ENCODE results near the gene NSUN7.

NSUN7 gene

DNA sequence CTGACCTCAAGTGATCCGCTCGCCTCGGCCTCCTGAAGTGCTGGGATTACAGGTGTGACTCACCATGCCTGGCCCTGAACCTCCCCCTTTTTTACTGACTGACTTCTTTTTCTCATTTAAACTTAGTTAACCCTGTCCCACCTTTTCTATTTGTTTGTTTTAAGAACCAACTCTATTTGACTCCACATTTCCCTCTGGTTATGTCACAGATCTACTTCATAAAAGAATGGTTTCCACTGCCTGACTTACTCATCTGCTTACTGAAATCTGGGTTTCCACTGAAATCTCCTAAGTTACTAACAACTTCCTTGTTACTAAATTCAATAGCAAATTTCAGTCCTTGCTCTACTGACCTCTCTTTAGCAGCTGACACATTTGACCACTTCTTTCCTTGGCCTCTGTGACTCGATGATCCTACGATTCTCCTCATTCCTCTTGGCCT lies 28.0 kb upstream of the NSUN7 start:
- no peaks in the 10 kb centered on the region for H3K4me1 ChIP-seq (ENCODE audit: control insufficient read depth, low read depth, low read length)

DNA sequence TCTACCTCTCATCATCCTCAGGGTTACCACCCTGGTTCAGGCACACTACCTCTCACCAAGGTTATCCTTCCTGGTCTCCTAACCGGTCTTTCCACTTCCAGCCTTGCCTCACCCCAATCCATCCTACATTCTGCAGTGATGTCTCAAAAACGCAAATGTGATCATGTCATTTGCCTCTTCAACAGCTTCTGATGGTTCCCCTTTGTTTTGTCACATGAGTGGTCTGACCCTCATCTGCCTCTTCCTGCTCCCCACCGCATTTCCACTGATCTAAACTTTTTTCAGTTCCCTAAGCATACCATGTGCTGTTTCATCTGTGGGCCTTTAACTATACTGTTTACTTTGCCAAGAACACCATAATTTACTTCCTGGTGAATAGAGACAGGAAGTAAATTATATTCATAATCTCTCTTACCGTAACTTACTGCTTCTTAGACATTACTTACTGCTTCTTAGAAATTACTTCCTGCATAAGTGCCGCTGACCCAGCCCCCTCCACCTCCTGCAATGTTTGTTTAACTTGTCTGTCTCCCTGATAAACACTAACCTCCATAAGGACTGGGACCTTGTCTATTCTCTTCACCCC lies 27.1 kb upstream of the NSUN7 start:
- no peak overlapping the region for H3K18ac ChIP-seq (ENCODE audit: low read length)
- DNase-seq = no peak
- H3K27me3 ChIP-seq (ENCODE audit: insufficient read depth, low read length, poor library complexity) = no peaks in the 10 kb centered on the region
- H3K56ac ChIP-seq (ENCODE audit: low read length) = no peak overlapping the region
- H3K4me2 ChIP-seq (ENCODE audit: low read length) = no peak overlapping the region
- no peak overlapping the region for H3K9ac ChIP-seq (ENCODE audit: low read length)
- no peak overlapping the region for H2BK5ac ChIP-seq (ENCODE audit: low read length)
- H3K79me2 ChIP-seq (ENCODE audit: control insufficient read depth, insufficient read depth, low read length) = no peaks in the 10 kb centered on the region
- no CpG with 5 or more reads among the region's 5 CpGs for WGBS (ENCODE audit: extremely low coverage, insufficient coverage, low lambda C conversion rate)
- H3K4me1 ChIP-seq (ENCODE audit: control insufficient read depth, low read depth, low read length) = no peaks in the 10 kb centered on the region
- no peak overlapping the region for H3K4ac ChIP-seq (ENCODE audit: low read depth, low read length)
- no peak overlapping the region for H2BK15ac ChIP-seq (replicated peaks; ENCODE audit: low read depth)
- H2BK120ac ChIP-seq (ENCODE audit: low read depth, low read length) = no peak overlapping the region
- no peak overlapping the region for H2AK5ac ChIP-seq (ENCODE audit: low read length)
- H3K36me3 ChIP-seq (ENCODE audit: control insufficient read depth, insufficient read depth, low read length) = no peaks in the 10 kb centered on the region
- H3K4me3 ChIP-seq (ENCODE audit: low read length) = no peak overlapping the region
- H4K5ac ChIP-seq (ENCODE audit: low read length) = no peak overlapping the region
- H4K8ac ChIP-seq (ENCODE audit: low read depth, low read length) = no peak overlapping the region
- no peak overlapping the region for H3K27ac ChIP-seq (ENCODE audit: low read depth, low read length)
- no peaks in the 10 kb centered on the region for H3K79me1 ChIP-seq (ENCODE audit: low read length)
- no peak overlapping the region for H3K23ac ChIP-seq (ENCODE audit: low read length)

More for the DNA sequence above, 28.0 kb upstream of the NSUN7 start:
- no peak overlapping the region for H3K27ac ChIP-seq (ENCODE audit: low read depth, low read length)
- H3K79me2 ChIP-seq (ENCODE audit: control insufficient read depth, insufficient read depth, low read length) = no peaks in the 10 kb centered on the region
- no peak overlapping the region for H3K4ac ChIP-seq (ENCODE audit: low read depth, low read length)
- H3K23ac ChIP-seq (ENCODE audit: low read length) = no peak overlapping the region
- H4K5ac ChIP-seq (ENCODE audit: low read length) = no peak overlapping the region
- H3K36me3 ChIP-seq (ENCODE audit: control insufficient read depth, insufficient read depth, low read length) = no peaks in the 10 kb centered on the region
- no peaks in the 10 kb centered on the region for H3K79me1 ChIP-seq (ENCODE audit: low read length)
- H3K27me3 ChIP-seq (ENCODE audit: insufficient read depth, low read length, poor library complexity) = no peaks in the 10 kb centered on the region
- H2AK5ac ChIP-seq (ENCODE audit: low read length) = no peak overlapping the region
- DNase-seq = no peak
- no peak overlapping the region for H3K56ac ChIP-seq (ENCODE audit: low read length)
- no peak overlapping the region for H3K18ac ChIP-seq (ENCODE audit: low read length)
- no peak overlapping the region for H3K4me3 ChIP-seq (ENCODE audit: low read length)
- H3K4me2 ChIP-seq (ENCODE audit: low read length) = no peak overlapping the region
- H2BK5ac ChIP-seq (ENCODE audit: low read length) = no peak overlapping the region
- no peak overlapping the region for H4K8ac ChIP-seq (ENCODE audit: low read depth, low read length)
- H2BK15ac ChIP-seq (replicated peaks; ENCODE audit: low read depth) = no peak overlapping the region
- no peak overlapping the region for H2BK120ac ChIP-seq (ENCODE audit: low read depth, low read length)
- no peak overlapping the region for H3K9ac ChIP-seq (ENCODE audit: low read length)
- WGBS (ENCODE audit: extremely low coverage, insufficient coverage, low lambda C conversion rate) = no CpG with 5 or more reads among the region's 5 CpGs

DNA sequence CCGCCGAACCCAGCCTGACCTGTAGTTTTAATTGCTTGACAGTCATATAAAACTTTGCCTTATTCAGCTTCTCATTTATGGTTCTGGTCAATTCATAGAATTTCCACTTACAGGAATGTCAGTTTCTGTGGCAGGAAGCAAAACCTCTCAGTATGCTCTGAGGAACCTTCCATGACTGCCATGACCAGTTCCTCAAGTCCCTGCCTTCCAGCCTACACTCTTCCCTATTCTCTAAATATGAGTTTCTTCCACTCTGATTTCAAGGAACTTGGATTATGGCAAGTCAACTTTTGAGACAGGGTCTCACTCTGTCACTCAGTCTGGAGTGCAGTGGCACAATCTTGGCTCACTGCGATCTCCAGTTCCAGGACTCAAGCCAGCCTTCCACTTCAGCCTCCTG lies 26.0 kb upstream of the NSUN7 start:
- Histone ChIP-seq H3K56ac (ENCODE audit: low read length) (no peak overlapping the region), H3K79me2 (ENCODE audit: control insufficient read depth, insufficient read depth, low read length) (no peaks in the 10 kb centered on the region), H3K79me1 (ENCODE audit: low read length) (no peaks in the 10 kb centered on the region), H4K8ac (ENCODE audit: low read depth, low read length) (no peak overlapping the region), H3K18ac (ENCODE audit: low read length) (no peak overlapping the region), H3K23ac (ENCODE audit: low read length) (no peak overlapping the region), H2BK5ac (ENCODE audit: low read length) (no peak overlapping the region), H2AK5ac (ENCODE audit: low read length) (no peak overlapping the region), H3K36me3 (ENCODE audit: control insufficient read depth, insufficient read depth, low read length) (no peaks in the 10 kb centered on the region), H3K4me3 (ENCODE audit: low read length) (no peak overlapping the region), H3K4ac (ENCODE audit: low read depth, low read length) (no peak overlapping the region), H3K4me1 (ENCODE audit: control insufficient read depth, low read depth, low read length) (no peaks in the 10 kb centered on the region), H2BK15ac (replicated peaks; ENCODE audit: low read depth) (no peak overlapping the region), H2BK120ac (ENCODE audit: low read depth, low read length) (no peak overlapping the region), H3K27me3 (ENCODE audit: insufficient read depth, low read length, poor library complexity) (no peaks in the 10 kb centered on the region), H3K9ac (ENCODE audit: low read length) (no peak overlapping the region), H4K5ac (ENCODE audit: low read length) (no peak overlapping the region), H3K27ac (ENCODE audit: low read depth, low read length) (no peak overlapping the region), H3K4me2 (ENCODE audit: low read length) (no peak overlapping the region)
- DNase-seq = no peak
- no CpG with 5 or more reads among the region's 3 CpGs for WGBS (ENCODE audit: extremely low coverage, insufficient coverage, low lambda C conversion rate)

DNA sequence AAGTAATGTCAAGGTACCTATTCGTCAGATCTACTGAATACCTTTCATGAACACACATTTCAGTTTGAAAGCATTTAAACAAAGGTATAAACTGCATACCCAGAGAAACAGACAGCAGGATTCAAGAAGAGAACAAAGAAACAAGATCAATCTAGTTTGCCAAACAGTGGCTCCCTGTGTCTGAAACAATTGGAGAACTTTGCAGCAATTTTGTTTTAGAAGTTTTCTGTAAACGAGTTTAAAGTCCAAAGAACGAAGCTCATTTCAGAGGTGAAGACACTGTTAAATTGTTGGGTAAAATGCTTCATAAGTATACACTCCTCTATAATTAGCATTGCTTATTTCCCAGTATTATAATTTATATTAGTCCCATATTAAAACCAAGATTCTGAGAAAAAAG lies 21.4 kb upstream of the NSUN7 start:
- no peak overlapping the region for H3K4me2 ChIP-seq (ENCODE audit: low read length)
- no peak for DNase-seq
- no peak overlapping the region for H2BK5ac ChIP-seq (ENCODE audit: low read length)
- H3K23ac ChIP-seq (ENCODE audit: low read length) = no peak overlapping the region
- no peak overlapping the region for H2AK5ac ChIP-seq (ENCODE audit: low read length)
- H3K9ac ChIP-seq (ENCODE audit: low read length) = no peak overlapping the region
- H3K27me3 ChIP-seq (ENCODE audit: insufficient read depth, low read length, poor library complexity) = no peaks in the 10 kb centered on the region
- H4K8ac ChIP-seq (ENCODE audit: low read depth, low read length) = no peak overlapping the region
- no peak overlapping the region for H3K18ac ChIP-seq (ENCODE audit: low read length)
- H2BK120ac ChIP-seq (ENCODE audit: low read depth, low read length) = no peak overlapping the region
- peaks cover 2% of the 10 kb centered on the region for H3K4me1 ChIP-seq (ENCODE audit: control insufficient read depth, low read depth, low read length)
- no peak overlapping the region for H4K5ac ChIP-seq (ENCODE audit: low read length)
- H3K79me1 ChIP-seq (ENCODE audit: low read length) = no peaks in the 10 kb centered on the region
- no peak overlapping the region for H3K27ac ChIP-seq (ENCODE audit: low read depth, low read length)
- no peaks in the 10 kb centered on the region for H3K36me3 ChIP-seq (ENCODE audit: control insufficient read depth, insufficient read depth, low read length)
- H3K56ac ChIP-seq (ENCODE audit: low read length) = no peak overlapping the region
- H3K4ac ChIP-seq (ENCODE audit: low read depth, low read length) = no peak overlapping the region
- no peaks in the 10 kb centered on the region for H3K79me2 ChIP-seq (ENCODE audit: control insufficient read depth, insufficient read depth, low read length)
- no peak overlapping the region for H3K4me3 ChIP-seq (ENCODE audit: low read length)
- H2BK15ac ChIP-seq (replicated peaks; ENCODE audit: low read depth) = no peak overlapping the region
- WGBS (ENCODE audit: extremely low coverage, insufficient coverage, low lambda C conversion rate) = no CpG with 5 or more reads among the region's 3 CpGs

DNA sequence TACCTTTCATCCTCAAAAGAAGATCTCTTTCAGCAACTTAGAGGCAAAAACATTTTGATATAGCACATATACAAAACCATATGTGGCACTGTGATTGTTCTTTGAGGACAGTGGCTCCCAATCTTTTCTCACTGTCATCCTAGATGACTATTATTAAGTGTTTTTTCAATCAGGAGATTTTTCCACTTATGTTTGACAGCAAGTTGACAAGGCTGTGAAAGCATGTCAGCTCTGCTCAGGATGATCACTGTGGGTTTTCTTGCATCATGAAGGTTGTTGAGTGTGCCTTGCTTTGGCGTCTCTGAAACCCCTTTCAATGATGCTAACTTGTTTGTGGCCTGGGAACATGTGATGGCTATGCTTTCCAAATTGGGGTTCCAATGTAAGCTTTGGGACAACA lies 20.2 kb upstream of the NSUN7 start:
- no peak overlapping the region for H4K8ac ChIP-seq (ENCODE audit: low read depth, low read length)
- no peak overlapping the region for H3K56ac ChIP-seq (ENCODE audit: low read length)
- H3K4me3 ChIP-seq (ENCODE audit: low read length) = no peak overlapping the region
- peaks cover 2% of the 10 kb centered on the region for H3K4me1 ChIP-seq (ENCODE audit: control insufficient read depth, low read depth, low read length)
- H2AK5ac ChIP-seq (ENCODE audit: low read length) = no peak overlapping the region
- WGBS (ENCODE audit: extremely low coverage, insufficient coverage, low lambda C conversion rate) = no CpG with 5 or more reads among the region's 1 CpG
- no peaks in the 10 kb centered on the region for H3K79me1 ChIP-seq (ENCODE audit: low read length)
- H3K18ac ChIP-seq (ENCODE audit: low read length) = no peak overlapping the region
- no peak overlapping the region for H2BK5ac ChIP-seq (ENCODE audit: low read length)
- H3K27me3 ChIP-seq (ENCODE audit: insufficient read depth, low read length, poor library complexity) = no peaks in the 10 kb centered on the region
- no peak overlapping the region for H3K27ac ChIP-seq (ENCODE audit: low read depth, low read length)
- no peak overlapping the region for H3K9ac ChIP-seq (ENCODE audit: low read length)
- no peak overlapping the region for H3K23ac ChIP-seq (ENCODE audit: low read length)
- H3K79me2 ChIP-seq (ENCODE audit: control insufficient read depth, insufficient read depth, low read length) = no peaks in the 10 kb centered on the region
- no peaks in the 10 kb centered on the region for H3K36me3 ChIP-seq (ENCODE audit: control insufficient read depth, insufficient read depth, low read length)
- H2BK15ac ChIP-seq (replicated peaks; ENCODE audit: low read depth) = no peak overlapping the region
- no peak overlapping the region for H3K4ac ChIP-seq (ENCODE audit: low read depth, low read length)
- H4K5ac ChIP-seq (ENCODE audit: low read length) = no peak overlapping the region
- H2BK120ac ChIP-seq (ENCODE audit: low read depth, low read length) = no peak overlapping the region
- DNase-seq = no peak
- no peak overlapping the region for H3K4me2 ChIP-seq (ENCODE audit: low read length)

DNA sequence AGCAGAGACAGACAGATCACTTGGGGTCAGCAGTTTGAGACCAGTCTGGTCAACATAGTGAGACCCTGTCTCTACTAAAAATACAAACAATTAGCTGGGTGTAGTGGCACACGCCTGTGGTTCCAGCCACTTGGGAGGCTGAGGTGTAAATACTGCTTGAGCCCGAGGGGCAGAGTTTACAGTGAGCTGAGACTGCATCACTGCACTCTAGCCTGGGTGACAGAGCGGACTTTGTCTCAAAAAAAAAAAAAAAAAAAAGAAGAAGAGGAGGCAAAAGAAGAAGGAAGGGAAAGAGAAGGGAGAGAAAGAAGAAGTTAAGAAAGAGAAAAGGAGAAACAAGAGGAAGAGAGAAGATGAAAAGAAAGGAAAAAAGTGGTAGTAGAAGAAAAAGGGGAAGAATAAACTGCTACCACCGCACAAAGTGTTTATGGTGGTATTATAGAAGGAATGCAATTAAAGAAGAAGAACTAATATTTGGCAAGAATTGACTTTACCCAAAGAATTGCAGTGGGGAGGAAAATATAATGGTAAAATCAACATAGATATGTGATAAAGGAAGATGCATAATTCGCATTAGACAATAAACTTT lies 19.6 kb upstream of the NSUN7 start:
- Histone ChIP-seq H3K4ac (ENCODE audit: low read depth, low read length) (no peak overlapping the region), H3K4me2 (ENCODE audit: low read length) (no peak overlapping the region), H2BK120ac (ENCODE audit: low read depth, low read length) (no peak overlapping the region), H4K8ac (ENCODE audit: low read depth, low read length) (no peak overlapping the region), H3K4me3 (ENCODE audit: low read length) (no peak overlapping the region), H3K79me2 (ENCODE audit: control insufficient read depth, insufficient read depth, low read length) (no peaks in the 10 kb centered on the region), H3K9ac (ENCODE audit: low read length) (no peak overlapping the region), H4K5ac (ENCODE audit: low read length) (no peak overlapping the region), H3K23ac (ENCODE audit: low read length) (no peak overlapping the region), H3K79me1 (ENCODE audit: low read length) (no peaks in the 10 kb centered on the region), H3K18ac (ENCODE audit: low read length) (no peak overlapping the region), H2BK5ac (ENCODE audit: low read length) (no peak overlapping the region), H3K36me3 (ENCODE audit: control insufficient read depth, insufficient read depth, low read length) (no peaks in the 10 kb centered on the region), H3K27me3 (ENCODE audit: insufficient read depth, low read length, poor library complexity) (no peaks in the 10 kb centered on the region), H3K56ac (ENCODE audit: low read length) (no peak overlapping the region), H3K4me1 (ENCODE audit: control insufficient read depth, low read depth, low read length) (peaks cover 2% of the 10 kb centered on the region), H3K27ac (ENCODE audit: low read depth, low read length) (no peak overlapping the region), H2AK5ac (ENCODE audit: low read length) (no peak overlapping the region), H2BK15ac (replicated peaks; ENCODE audit: low read depth) (no peak overlapping the region)
- WGBS (ENCODE audit: extremely low coverage, insufficient coverage, low lambda C conversion rate) = no CpG with 5 or more reads among the region's 5 CpGs
- DNase-seq = no peak
